HFFc6 (cell line): ENCODE results near the gene GABPB1. TPM values are rescaled to one million over a fixed set of nuclear protein-coding genes. Genes with fewer than 3 reads are reported as not detected.
A peak's percentile ranks its signal among the peaks of the same experiment; 100 is the strongest.

Source experiments
- DNase-seq: peaks from one replicate; pipeline ENCODE4 v3.0.0-alpha.2; 2018
- H3K27ac Mint-ChIP-seq: 2 replicates; pipeline ENCODE4 v1.8.0; 2020; ENCODE audit warnings: mild to moderate bottlenecking, mixed read lengths
- H3K27me3 Mint-ChIP-seq: 2 replicates; pipeline ENCODE4 v1.8.0; 2021; ENCODE audit warnings: mild to moderate bottlenecking, moderate library complexity, mixed read lengths; ENCODE audit not compliant: insufficient read depth
- H3K36me3 Mint-ChIP-seq: 2 replicates; pipeline ENCODE4 v1.8.0; 2021; ENCODE audit warnings: low read depth, mixed read lengths
- H3K4me1 Mint-ChIP-seq: 2 replicates; pipeline ENCODE4 v1.8.0; 2020; ENCODE audit warnings: low read depth, mixed read lengths
- H3K4me3 Mint-ChIP-seq: 2 replicates; pipeline ENCODE4 v1.8.0; 2020; ENCODE audit warnings: mild to moderate bottlenecking, moderate library complexity, mixed read lengths
- H3K9me3 Mint-ChIP-seq: 2 replicates; pipeline ENCODE4 v1.8.0; 2020; ENCODE audit warnings: mild to moderate bottlenecking, mixed read lengths
- CTCF ChIP-seq: fragments of 200-600 bp; sonication (generic); IDR thresholded peaks from 2 replicates; pipeline ENCODE4 v1.5.0; 2021; ENCODE audit warnings: antibody characterized with exemption, mild to moderate bottlenecking
- total RNA-seq, 6 experiments: library from RNA; stranded (reverse); fragmentation: NEBNext Ultra II Directional; extraction: Animal tissue kit (Norgen Biotek cat#: 25700); gene quantifications; 2 replicates in 1 of 6; 3 replicates in 5 of 6; pipeline ENCODE4 v1.2.3, GENCODE V29; 2021

The GABPB1 gene
- total RNA-seq, 6 experiments from 2014 or later, result 20.8 to 28.4 (median 25.3) TPM

- Mint-ChIP-seq H3K27ac (no peak overlapping the region), H3K27me3 (peaks cover 10% of the 10 kb centered on the region), H3K9me3 (no peaks in the 10 kb centered on the region), H3K4me1 (peaks cover 40% of the 10 kb centered on the region), H3K4me3 (no peak overlapping the region), H3K36me3 (no peaks in the 10 kb centered on the region)
- no peak for TF ChIP-seq CTCF
- no peak for DNase-seq
Observed at GRCh38 chr15:50247819-50248655, 107.0 kb downstream of the GABPB1 start.

GRCh38 chr15:50246631-50247030 is 108.4 kb downstream of the GABPB1 start:
- H3K27ac Mint-ChIP-seq, result no peak overlapping the region

GRCh38 chr15:50244959-50245624 is 109.9 kb downstream of the GABPB1 start:
- Mint-ChIP-seq H3K4me1 (peaks cover 42% of the 10 kb centered on the region), H3K9me3 (no peaks in the 10 kb centered on the region), H3K4me3 (no peak overlapping the region), H3K27me3 (peaks cover 2% of the 10 kb centered on the region; the same call in 1 of the 2 replicates), H3K36me3 (no peaks in the 10 kb centered on the region), H3K27ac (no peak overlapping the region)
- TF ChIP-seq CTCF, result no peak
- no peak for DNase-seq

More at GRCh38 chr15:50246631-50247030, 108.4 kb downstream of the GABPB1 start:
- no peaks in the 10 kb centered on the region for H3K36me3 Mint-ChIP-seq
- peaks cover 48% of the 10 kb centered on the region for H3K4me1 Mint-ChIP-seq
- DNase-seq, result no peak
- no peak overlapping the region for H3K4me3 Mint-ChIP-seq
- H3K27me3 Mint-ChIP-seq, result peaks cover 9% of the 10 kb centered on the region
- TF ChIP-seq CTCF, result no peak
- H3K9me3 Mint-ChIP-seq, result no peaks in the 10 kb centered on the region

GRCh38 chr15:50244153-50244552 is 110.8 kb downstream of the GABPB1 start:
- no peak overlapping the region for H3K27ac Mint-ChIP-seq
- H3K36me3 Mint-ChIP-seq, result no peaks in the 10 kb centered on the region
- no peak for TF ChIP-seq CTCF
- H3K27me3 Mint-ChIP-seq, result peaks cover 2% of the 10 kb centered on the region; the same call in 1 of the 2 replicates
- no peak for DNase-seq
- H3K9me3 Mint-ChIP-seq, result no peaks in the 10 kb centered on the region
- peaks cover 34% of the 10 kb centered on the region for H3K4me1 Mint-ChIP-seq
- no peak overlapping the region for H3K4me3 Mint-ChIP-seq

- TF ChIP-seq CTCF, result peak; percentile 29
- no peaks in the 10 kb centered on the region for H3K36me3 Mint-ChIP-seq
- H3K4me1 Mint-ChIP-seq, result peaks cover 20% of the 10 kb centered on the region
- DNase-seq, result peak; percentile 67
- no peaks in the 10 kb centered on the region for H3K9me3 Mint-ChIP-seq
- H3K4me3 Mint-ChIP-seq, result no peak overlapping the region
- H3K27me3 Mint-ChIP-seq, result peaks cover 2% of the 10 kb centered on the region; the same call in 1 of the 2 replicates
- H3K27ac Mint-ChIP-seq, result peak overlapping the region; percentile 60
Observed at GRCh38 chr15:50241684-50242450, 113.1 kb downstream of the GABPB1 start.
